GM12878 (cell line): Measurements from ENCODE around the gene LMX1B. TPM values are rescaled to one million over a fixed set of nuclear protein-coding genes. Genes with fewer than 3 reads are reported as not detected.

ENCODE experiments used
- ATAC-seq: fragments of 200-7000 bp; cut with Tn5 transposase; 3 replicates; pipeline ENCODE4 v1.9.1; 2020; ENCODE audit warnings: mild to moderate bottlenecking, moderate library complexity
- BruUV-seq: library from RNA; stranded (reverse); fragments of 400-500 nt; replicated peaks from 2 replicates; lab custom pipeline; 2021; lab: Mats Ljungman, UMichigan
- CTCF ChIA-PET: fragments of 300-600 bp; sonication (Branson Sonifier 250); formaldehyde crosslinking; extraction: SDS; loops from one replicate; lab custom pipeline; 2021; ENCODE audit warnings: inconsistent platforms; lab: Yijun Ruan, JAX
- POLR2A ChIA-PET: fragments of 350-600 bp; formaldehyde crosslinking; extraction: SDS; loops from one replicate; lab custom pipeline; 2021; ENCODE audit warnings: inconsistent platforms; lab: Charles Lee
- RAD21 ChIA-PET: fragments of 300-600 bp; sonication (Branson Sonifier 250); formaldehyde crosslinking; loops from one replicate; lab custom pipeline; 2023; ENCODE audit warnings: antibody characterized with exemption; ENCODE audit not compliant: unreplicated experiment; lab: Charles Lee
- SMC1A ChIA-PET: fragments of 300-600 bp; sonication (Branson Sonifier 250); formaldehyde crosslinking; loops from one replicate; lab custom pipeline; 2023; ENCODE audit not compliant: unreplicated experiment, uncharacterized antibody; lab: Charles Lee
- DNase-seq: peaks from one replicate; pipeline ENCODE4 v3.0.0-alpha.2; 2011; ENCODE audit warnings: low read depth, low spot score
- FAIRE-seq: peaks from 3 replicates; lab custom pipeline; 2011; peaks lifted over from hg19 to GRCh38; lab: Jason Lieb, UNC
- H2AFZ ChIP-seq: 2 replicates; pipeline ENCODE4 v1.6.0; 2011; ENCODE audit warnings: low read depth, low read length, control low read depth; ENCODE audit not compliant: control insufficient read depth
- H3K27ac ChIP-seq: 2 replicates; pipeline ENCODE4 v1.5.1; 2011; ENCODE audit warnings: control low read depth; ENCODE audit not compliant: control insufficient read depth, insufficient read depth
- H3K27me3 ChIP-seq, 2 experiments: replicated peaks in 1 of 2; 2 replicates each; pipeline versions ENCODE4 v1.6.0 to v1.6.1; 2011; ENCODE audit warnings: low read length in 1 of 2; ENCODE audit not compliant: control insufficient read depth in 2 of 2, insufficient read depth in 2 of 2
- H3K36me3 ChIP-seq, 2 experiments: 2 replicates each; pipeline ENCODE4 v1.5.1; 2011; ENCODE audit warnings: low read length in 1 of 2; ENCODE audit not compliant: control insufficient read depth in 2 of 2, insufficient read depth in 2 of 2
- H3K4me1 ChIP-seq: 2 replicates; pipeline ENCODE4 v1.6.1; 2011; ENCODE audit warnings: mild to moderate bottlenecking, low read length, moderate library complexity, mixed read lengths; ENCODE audit not compliant: control insufficient read depth, insufficient read depth
- H3K4me2 ChIP-seq: 2 replicates; pipeline ENCODE4 v1.6.0; 2011; ENCODE audit warnings: control low read depth; ENCODE audit not compliant: control insufficient read depth, insufficient read depth
- H3K4me3 ChIP-seq: fragments of 200-600 bp; sonication (generic); 2 replicates; pipeline ENCODE4 v1.5.1; 2016
- H3K79me2 ChIP-seq: 2 replicates; pipeline ENCODE4 v1.6.0; 2011; ENCODE audit warnings: low read length; ENCODE audit not compliant: control insufficient read depth, insufficient read depth
- H3K9ac ChIP-seq: 2 replicates; pipeline ENCODE4 v1.8.0; 2011; ENCODE audit warnings: low read length, control low read depth, mixed read lengths; ENCODE audit not compliant: control insufficient read depth, insufficient read depth
- H3K9me3 ChIP-seq: replicated peaks from 3 replicates; pipeline ENCODE4 v1.5.1; 2011; ENCODE audit warnings: mild to moderate bottlenecking, low read length; ENCODE audit not compliant: control insufficient read depth, insufficient read depth
- H4K20me1 ChIP-seq: 2 replicates; pipeline ENCODE4 v1.6.0; 2011; ENCODE audit not compliant: control insufficient read depth, insufficient read depth
- BMI1 ChIP-seq: fragments of 450-650 bp; IDR thresholded peaks from 2 replicates; pipeline ENCODE4 v1.6.1; 2016; ENCODE audit warnings: mild to moderate bottlenecking, moderate library complexity, borderline replicate concordance
- ELK1 ChIP-seq: IDR thresholded peaks from 2 replicates; pipeline ENCODE4 v1.6.1; 2012; ENCODE audit warnings: low read depth, low read length, improper control_type of control experiment
- EZH2 ChIP-seq: IDR thresholded peaks from 2 replicates; pipeline ENCODE4 v1.6.1; 2012; ENCODE audit warnings: low read depth, mild to moderate bottlenecking, control low read depth, inconsistent platforms, low read length, borderline replicate concordance; ENCODE audit not compliant: control insufficient read depth
- SUZ12 ChIP-seq: fragments of 200-600 bp; sonication (generic); IDR thresholded peaks from one replicate; pipeline ENCODE4 v1.6.1; 2018; ENCODE audit warnings: antibody characterized with exemption, mild to moderate bottlenecking; ENCODE audit not compliant: unreplicated experiment
- whole genome bisulfite sequencing: methylation state at CpG from one replicate; pipeline ENCODE4 v1.1.6; 2016; ENCODE audit warnings: low lambda C conversion rate; ENCODE audit not compliant: insufficient replicate concordance, insufficient coverage; ENCODE audit errors: missing lambda C conversion rate; 5-methylcytosine and 5-hydroxymethylcytosine counted together
- in situ Hi-C: fragments of 300-500 bp; cut with MboI; formaldehyde crosslinking; loops from 9 replicates; pipeline ENCODE4 v1.14.3; 2018; ENCODE audit warnings: mixed read lengths
- intact Hi-C: fragments of 100-400 bp; cut with micrococcal nuclease; formaldehyde crosslinking; loops from one replicate; pipeline ENCODE4 v1.14.2; 2022; ENCODE audit not compliant: unreplicated experiment
- polyA plus RNA-seq, 11 experiments: library from polyadenylated mRNA; depleted of rRNA in 4 of 11; unstranded in 6 of 11; stranded (reverse) in 5 of 11; fragments of >200 nt; fragmentation: Nextera tagmentation in 4 of 11; fragmentation: Illumina TruSeq in 1 of 11; extraction: Ambion mirVana in 4 of 11; extraction: Trizol in 1 of 11; gene quantifications; 1 replicate in 1 of 11; 2 replicates in 10 of 11; pipeline versions ENCODE4 v1.2.1 to v1.2.3, GENCODE V29; 2011 to 2016; ENCODE audit warnings: inconsistent platforms in 2 of 11, missing spikeins in 2 of 11, low read depth in 1 of 11
- total RNA-seq, 4 experiments: library from RNA; depleted of rRNA in 3 of 4; stranded (reverse); fragments of >200 nt in 3 of 4; fragmentation: Illumina TruSeq in 1 of 4; extraction: Trizol in 1 of 4; gene quantifications; 2 replicates each; pipeline versions ENCODE4 v1.2.1 to v1.2.3, GENCODE V29; 2013 to 2021

LMX1B gene
- total and polyA plus RNA-seq, 10 of the 15 experiments (the other 5 are each of a cell fraction or from before 2014, with no cell fraction given), result not detected

- H4K20me1 ChIP-seq, result no peaks in the 10 kb centered on the region
- H3K36me3 ChIP-seq, result no peaks in the 10 kb centered on the region
- ChIA-PET SMC1A (no interaction called here), RAD21 (no interaction called here), POLR2A (no interaction called here), CTCF (no interaction called here)
- intact Hi-C loops (no loop called here), in situ Hi-C loops (no loop called here)
- no peaks in the 10 kb centered on the region for H3K9me3 ChIP-seq
- FAIRE-seq (no peak), DNase-seq (no peak), ATAC-seq (no peak)
- TF ChIP-seq EZH2 (0 out of 2 replicates have a peak, but pooled peaks have one; percentile 44), ELK1 (no peak)
- H3K27ac ChIP-seq, result no peak overlapping the region
- WGBS, result 44% methylated on average over 27 of the region's 27 CpGs
- no peaks in the 10 kb centered on the region for H3K4me1 ChIP-seq
- H3K27me3 ChIP-seq, result peaks cover 26 to 43% of the 10 kb centered on the region in 2 experiments
- no peak overlapping the region for H3K4me2 ChIP-seq
- BruUV-seq, result no TSS peak
- H3K4me3 ChIP-seq, result no peak overlapping the region
- H3K79me2 ChIP-seq, result no peaks in the 10 kb centered on the region
- no peak overlapping the region for H3K9ac ChIP-seq
- H2AFZ ChIP-seq, result no peak overlapping the region
Observed at GRCh38 chr9:126624912-126625311, 11.2 kb downstream of the LMX1B start.

- no peaks in the 10 kb centered on the region for H3K79me2 ChIP-seq
- intact Hi-C loops, result no loop called here
- SMC1A ChIA-PET, result no interaction called here
- no peak for FAIRE-seq
- no peak for TF ChIP-seq BMI1
- peak; percentile 81 for TF ChIP-seq SUZ12
- TF ChIP-seq, all 136 proteins: peak for 1
- H3K9me3 ChIP-seq, result no peaks in the 10 kb centered on the region
- ATAC-seq, result no peak
- H3K4me1 ChIP-seq, result no peaks in the 10 kb centered on the region
- DNase-seq, result no peak
- WGBS, result 9% methylated on average over 58 of the region's 64 CpGs
- no peaks in the 10 kb centered on the region for H3K36me3 ChIP-seq
- no peak overlapping the region; the same call in 1 of the 2 replicates for H2AFZ ChIP-seq
- peak overlapping the region; percentile 55; the same call in 1 of the 2 replicates for H3K4me2 ChIP-seq
- ChIA-PET POLR2A (no interaction called here), RAD21 (no interaction called here), CTCF (no interaction called here)
- no peak overlapping the region for H3K9ac ChIP-seq
- peaks cover 30 to 41% of the 10 kb centered on the region in 2 experiments for H3K27me3 ChIP-seq
- H3K27ac ChIP-seq, result no peak overlapping the region
- no peaks in the 10 kb centered on the region for H4K20me1 ChIP-seq
- no TSS peak for BruUV-seq
- 0 out of 2 replicates have a peak overlapping the region, but pooled peaks have one; percentile 23 for H3K4me3 ChIP-seq
- in situ Hi-C loops, result no loop called here
Observed at GRCh38 chr9:126625329-126626126, 11.8 kb downstream of the LMX1B start.
